HepG2 (cell line): ENCODE measurements around the gene MAML1. TPM values are rescaled to one million over a fixed set of nuclear protein-coding genes. Genes with fewer than 3 reads are reported as not detected.

Experiments used
- ARID4A ChIP-seq: sonication (generic); formaldehyde crosslinking; IDR thresholded peaks from 2 replicates; pipeline ENCODE4 v1.5.0; 2020; ENCODE audit warnings: mild to moderate bottlenecking, missing genetic modification reagents, borderline replicate concordance
- MEF2D ChIP-seq: sonication (generic); formaldehyde crosslinking; IDR thresholded peaks from 2 replicates; pipeline ENCODE4 v1.5.1; 2020; ENCODE audit warnings: mild to moderate bottlenecking, missing genetic modification reagents
- MXD1 ChIP-seq: sonication (generic); formaldehyde crosslinking; IDR thresholded peaks from 2 replicates; pipeline ENCODE4 v1.4.0; 2020; ENCODE audit warnings: mild to moderate bottlenecking, missing genetic modification reagents
- MYC ChIP-seq: sonication (generic); formaldehyde crosslinking; IDR thresholded peaks from 2 replicates; pipeline ENCODE4 v1.9.0; 2021; ENCODE audit warnings: missing genetic modification reagents, borderline replicate concordance
- PAXIP1 ChIP-seq: sonication (generic); formaldehyde crosslinking; conservative IDR thresholded peaks from 2 replicates; pipeline ENCODE4 v1.4.0; 2020; ENCODE audit warnings: mild to moderate bottlenecking, missing genetic modification reagents, moderate library complexity
- TCF12 ChIP-seq, 2 experiments: fragments of 450-650 bp in 1 of 2; sonication (generic) in 1 of 2; formaldehyde crosslinking in 1 of 2; IDR thresholded peaks; 2 replicates each; pipeline versions ENCODE4 v1.6.1 to v1.8.0; 2017 to 2022; ENCODE audit warnings: antibody characterized with exemption in 1 of 2, mild to moderate bottlenecking in 1 of 2, missing genetic modification reagents in 1 of 2, moderate library complexity in 1 of 2
- ZFP36L2 ChIP-seq: sonication (generic); formaldehyde crosslinking; IDR thresholded peaks from 2 replicates; pipeline ENCODE4 v1.4.0; 2020; ENCODE audit warnings: missing genetic modification reagents
- ZNF318 ChIP-seq: sonication (generic); formaldehyde crosslinking; IDR thresholded peaks from 2 replicates; pipeline ENCODE4 v1.4.0; 2020; ENCODE audit warnings: mild to moderate bottlenecking, missing genetic modification reagents
- ZNF556 ChIP-seq: sonication (generic); formaldehyde crosslinking; IDR thresholded peaks from 2 replicates; pipeline ENCODE4 v1.4.0; 2020; ENCODE audit warnings: mild to moderate bottlenecking, missing genetic modification reagents, borderline replicate concordance
- ZNF563 ChIP-seq: sonication (generic); formaldehyde crosslinking; IDR thresholded peaks from 2 replicates; pipeline ENCODE4 v1.8.0; 2022; ENCODE audit warnings: mild to moderate bottlenecking, moderate library complexity, missing genetic modification reagents
- polyA plus RNA-seq, 8 experiments: library from polyadenylated mRNA; depleted of rRNA in 3 of 8; stranded (reverse) in 7 of 8; unstranded in 1 of 8; fragments of >200 nt; fragmentation: Illumina TruSeq in 4 of 8; extraction: Trizol in 4 of 8; gene quantifications; 2 replicates each; pipeline versions ENCODE4 v1.2.1 to v1.2.3, GENCODE V29; 2011 to 2016; ENCODE audit warnings: low read depth in 4 of 8, missing spikeins in 1 of 8, mixed read lengths in 1 of 8; ENCODE audit not compliant: insufficient read depth in 1 of 8
- total RNA-seq, 5 experiments: library from RNA; depleted of rRNA; stranded (reverse); fragments of >200 nt; fragmentation: Illumina TruSeq; extraction: Trizol; gene quantifications; 2 replicates each; pipeline ENCODE4 v1.2.3, GENCODE V29; 2016; ENCODE audit warnings: low read depth in 1 of 5

Gene MAML1
- total and polyA plus RNA-seq, 2 of the 13 experiments (the other 11 are each of a cell fraction or from before 2014, with no cell fraction given), result 10.0 to 10.8 TPM

- TF ChIP-seq ZNF318 (CRISPR knock-in tag) (no peak), MXD1 (CRISPR knock-in tag) (no peak), ARID4A (CRISPR knock-in tag) (peak; percentile 24; the same call in 1 of the 2 replicates), MEF2D (CRISPR knock-in tag) (no peak), ZNF563 (CRISPR knock-in tag) (peak; percentile 76; the same call in 1 of the 2 replicates), TCF12 (IDR thresholded peaks at IDR 0.05) (no peak), TCF12 (CRISPR knock-in tag; IDR thresholded peaks at IDR 0.05) (no peak), ZFP36L2 (CRISPR knock-in tag) (no peak), PAXIP1 (CRISPR knock-in tag) (peak; percentile 25; the same call in 1 of the 2 replicates), ZNF556 (CRISPR knock-in tag) (no peak), MYC (CRISPR knock-in tag) (no peak)
Measured at GRCh38 chr5:179792612-179793467, 60.2 kb downstream of the MAML1 start (continued).
